Glomerular visceral epithelial cell (primary cell): ENCODE measurements around the gene A1CF.
A peak's percentile ranks its signal among the peaks of the same experiment; 100 is the strongest.
"Not testable (repeated sequence)": the region's sequence is repeated elsewhere in the genome, so short reads cannot be mapped to it uniquely, and the experiment has no call there.

Experiments
- DNase-seq: peaks from one replicate; pipeline ENCODE4 v3.0.0-alpha.2; 2016; ENCODE audit errors: extremely low spot score

The A1CF gene, protein sequence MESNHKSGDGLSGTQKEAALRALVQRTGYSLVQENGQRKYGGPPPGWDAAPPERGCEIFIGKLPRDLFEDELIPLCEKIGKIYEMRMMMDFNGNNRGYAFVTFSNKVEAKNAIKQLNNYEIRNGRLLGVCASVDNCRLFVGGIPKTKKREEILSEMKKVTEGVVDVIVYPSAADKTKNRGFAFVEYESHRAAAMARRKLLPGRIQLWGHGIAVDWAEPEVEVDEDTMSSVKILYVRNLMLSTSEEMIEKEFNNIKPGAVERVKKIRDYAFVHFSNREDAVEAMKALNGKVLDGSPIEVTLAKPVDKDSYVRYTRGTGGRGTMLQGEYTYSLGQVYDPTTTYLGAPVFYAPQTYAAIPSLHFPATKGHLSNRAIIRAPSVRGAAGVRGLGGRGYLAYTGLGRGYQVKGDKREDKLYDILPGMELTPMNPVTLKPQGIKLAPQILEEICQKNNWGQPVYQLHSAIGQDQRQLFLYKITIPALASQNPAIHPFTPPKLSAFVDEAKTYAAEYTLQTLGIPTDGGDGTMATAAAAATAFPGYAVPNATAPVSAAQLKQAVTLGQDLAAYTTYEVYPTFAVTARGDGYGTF

DNA sequence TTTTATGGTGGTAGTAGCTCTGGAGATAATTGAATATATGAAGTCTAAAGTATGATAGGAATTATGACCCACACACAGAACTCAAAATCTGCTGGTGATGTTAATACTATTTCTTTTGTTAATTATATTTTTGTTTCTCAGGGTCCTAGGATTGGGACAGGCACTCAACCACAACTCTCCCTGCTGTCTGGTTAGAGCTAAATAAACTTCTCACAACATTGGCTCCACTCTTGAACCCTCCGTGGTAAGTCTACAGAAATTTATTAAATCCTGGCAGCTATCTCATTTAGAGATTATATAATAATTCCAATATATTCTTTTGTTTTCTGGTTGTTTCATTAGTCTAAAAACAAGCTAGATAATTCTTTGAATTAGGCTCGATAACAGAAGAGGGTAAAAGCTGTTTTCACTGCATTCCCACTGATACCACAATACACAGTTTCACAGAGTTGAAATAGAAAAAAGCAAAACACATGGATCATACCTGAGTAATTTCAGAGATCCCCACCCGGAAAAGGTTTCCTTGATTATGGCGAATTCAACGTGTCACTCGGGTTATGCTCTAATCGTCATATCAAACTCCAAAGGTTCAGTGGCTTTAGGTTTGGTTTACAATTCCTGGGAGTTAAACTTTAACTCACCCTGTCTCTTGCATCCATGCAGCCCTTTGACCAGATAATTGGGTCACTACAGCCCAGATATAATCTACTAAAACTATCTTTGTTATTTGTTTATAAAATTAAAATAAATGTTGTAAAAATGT is at the start of gene A1CF:
Gene A1CF (minus strand): TSS at position 531 of the 763 bp plus-strand sequence. CDS start 25,687 bp downstream, outside the sequence.
- DNase-seq, result no peak

DNA sequence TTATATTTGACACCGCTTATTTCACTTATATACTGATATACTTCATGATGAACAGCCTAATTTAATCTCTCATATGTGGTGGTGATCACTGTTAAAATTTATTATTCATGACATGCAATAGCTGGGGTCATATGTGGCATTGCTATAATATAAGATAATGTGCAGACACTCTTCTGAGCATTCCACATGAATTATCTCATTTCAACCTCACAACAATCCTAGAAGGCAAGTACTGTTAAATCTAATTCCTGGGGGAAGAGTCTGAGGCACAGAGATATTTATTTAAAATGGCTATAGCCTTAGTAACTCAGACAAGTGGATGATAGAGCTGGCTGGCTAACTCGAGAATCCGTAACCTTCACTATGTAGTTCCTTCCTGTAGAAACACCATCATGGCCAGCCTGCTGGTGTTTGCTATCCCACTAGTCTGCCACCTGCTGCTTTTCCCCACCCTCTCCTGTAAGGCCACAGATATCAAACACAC is 46.6 kb upstream of the A1CF start:
- no peak for DNase-seq

DNA sequence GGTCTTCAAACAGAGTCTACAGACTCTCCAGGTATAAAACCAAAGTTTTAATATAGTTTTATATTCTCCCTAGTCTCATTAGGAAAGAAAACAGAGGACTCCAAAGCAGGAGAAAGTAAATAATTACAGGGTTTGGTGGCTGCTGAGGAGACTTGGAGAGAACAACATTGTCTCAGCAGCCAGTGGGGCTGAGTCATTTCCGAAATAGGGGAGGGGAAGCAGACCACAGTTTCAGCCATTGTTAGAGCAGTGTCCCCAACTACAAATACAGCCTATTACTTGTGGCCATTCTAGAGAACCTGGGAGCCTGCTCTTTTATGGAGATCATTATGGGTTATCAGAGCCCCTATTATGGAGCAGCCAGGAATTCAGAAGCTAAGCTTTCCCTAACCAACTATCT is 44.2 kb upstream of the A1CF start:
- DNase-seq, result peak; percentile 7

DNA sequence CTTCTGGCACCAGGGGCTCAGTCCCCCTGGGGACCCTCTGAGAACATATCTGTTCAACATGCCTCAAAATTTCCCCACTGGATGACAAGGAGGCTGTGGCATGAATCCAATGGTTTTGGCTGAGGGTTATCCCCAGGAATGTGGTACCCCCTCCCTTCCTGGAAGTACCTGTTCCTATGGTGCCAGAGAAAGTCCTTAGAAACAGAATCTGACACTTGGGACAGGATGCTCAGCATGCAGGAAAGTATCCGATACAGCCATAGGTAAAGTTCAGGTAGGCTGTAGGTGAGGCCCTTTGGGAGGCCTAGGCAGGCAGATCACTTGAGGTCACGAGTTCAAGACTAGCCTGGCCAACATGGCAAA is 42.7 kb upstream of the A1CF start:
- no peak for DNase-seq

DNA sequence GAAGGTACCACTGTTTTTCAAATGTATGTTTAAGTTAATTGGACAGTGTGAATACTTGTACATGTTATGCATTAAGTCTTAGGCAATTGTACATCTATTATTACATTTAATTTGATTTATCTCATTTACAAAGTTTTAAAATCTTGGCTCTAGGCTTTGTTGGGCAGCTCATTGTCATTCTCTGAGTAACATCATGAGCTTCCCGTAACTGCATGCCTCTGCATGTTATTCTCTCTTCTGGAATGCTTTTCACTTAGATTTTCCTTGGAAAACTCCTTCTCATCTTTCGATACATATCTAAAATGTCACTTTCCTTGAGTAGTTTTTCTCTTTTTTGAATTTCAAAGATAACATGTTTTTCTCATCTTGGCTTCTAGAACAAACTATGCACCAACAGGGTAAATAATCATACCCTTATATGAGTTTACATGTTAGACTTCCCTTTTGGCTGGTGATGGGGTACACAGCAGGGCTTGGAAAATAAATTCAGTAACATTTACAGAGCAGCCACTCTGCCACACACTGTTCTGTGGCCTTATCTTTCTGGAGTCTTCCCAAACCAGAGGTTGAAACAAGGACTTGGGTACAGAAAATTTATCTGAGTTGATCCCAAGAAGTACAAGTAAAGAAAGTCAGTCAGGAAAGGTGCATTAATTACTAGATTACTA is 42.2 kb upstream of the A1CF start:
- DNase-seq, result no peak

DNA sequence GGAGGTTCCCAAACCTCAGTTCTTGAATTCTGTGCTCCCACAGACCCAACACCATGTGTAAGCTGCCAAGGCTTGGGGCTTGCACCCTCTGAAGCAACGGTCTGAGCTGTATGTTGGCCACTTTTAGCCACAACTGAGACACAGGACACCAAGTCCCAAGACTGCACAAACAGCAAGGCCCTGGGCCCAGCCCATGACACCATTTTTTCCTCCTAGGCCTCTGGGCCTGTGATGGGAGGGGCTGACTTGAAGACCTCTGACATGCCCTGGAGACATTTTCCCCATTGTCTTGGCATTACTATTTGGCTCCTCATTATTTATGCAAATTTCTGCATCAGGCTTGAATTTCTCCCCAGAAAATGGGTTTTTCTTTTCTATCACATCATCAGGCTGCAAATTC is 38.0 kb upstream of the A1CF start:
- not testable (repeated sequence) for DNase-seq

DNA sequence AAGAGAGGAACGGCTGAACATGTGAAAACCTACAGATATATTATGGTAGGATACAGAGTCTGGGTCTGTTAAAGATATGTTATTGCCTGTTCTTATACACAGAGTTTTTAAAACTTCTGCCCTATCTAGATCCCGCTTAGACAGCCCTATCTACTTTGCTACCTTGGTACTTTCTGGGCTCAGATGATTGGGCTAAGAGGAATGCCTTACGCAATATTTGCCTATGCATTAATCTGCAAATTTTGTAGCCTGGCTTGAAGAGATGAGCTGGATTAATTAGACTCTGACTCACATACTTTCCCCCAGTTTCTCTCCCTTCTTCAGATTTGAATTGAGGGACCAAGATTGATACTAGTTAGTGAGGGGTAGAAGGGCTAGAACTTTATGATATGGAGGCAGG is 33.6 kb upstream of the A1CF start:
- DNase-seq, result no peak

DNA sequence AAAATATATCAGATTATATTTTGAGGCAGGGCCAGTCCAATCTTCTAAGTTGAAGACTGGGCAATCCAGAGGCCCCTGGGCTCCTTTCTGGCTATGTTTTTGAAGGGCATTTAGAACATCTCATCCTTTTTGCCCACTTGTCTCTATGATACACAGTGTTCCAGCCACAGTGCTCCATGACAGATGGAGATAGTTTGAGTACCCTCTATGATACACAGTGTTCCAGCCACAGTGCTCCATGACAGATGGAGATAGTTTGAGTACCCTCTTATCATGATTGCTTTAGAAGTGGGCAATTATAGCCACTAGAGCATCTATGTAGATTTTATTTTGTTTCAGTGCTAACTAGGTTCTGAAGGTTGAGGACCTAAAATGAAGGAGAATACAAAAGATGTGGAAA is 33.1 kb upstream of the A1CF start:
- no peak for DNase-seq

DNA sequence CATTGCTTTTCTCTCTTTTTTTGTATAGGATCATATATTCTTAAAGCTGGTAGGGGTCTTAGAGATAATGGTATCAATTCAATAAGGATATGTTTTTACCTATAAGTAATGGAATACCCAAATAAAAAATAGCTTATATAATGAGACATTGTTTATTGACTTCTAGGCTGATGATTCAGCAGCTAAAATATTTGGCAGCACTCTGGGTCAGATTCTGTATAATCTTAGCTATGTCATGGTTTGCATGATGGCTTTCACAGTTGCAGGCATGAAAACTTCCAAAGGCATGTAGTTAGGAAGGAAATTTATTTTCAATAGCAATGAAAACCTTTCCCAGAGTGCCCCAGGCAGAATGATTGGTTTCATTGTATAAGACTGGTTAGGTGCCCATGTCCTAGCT is 32.1 kb upstream of the A1CF start:
- DNase-seq, result no peak

DNA sequence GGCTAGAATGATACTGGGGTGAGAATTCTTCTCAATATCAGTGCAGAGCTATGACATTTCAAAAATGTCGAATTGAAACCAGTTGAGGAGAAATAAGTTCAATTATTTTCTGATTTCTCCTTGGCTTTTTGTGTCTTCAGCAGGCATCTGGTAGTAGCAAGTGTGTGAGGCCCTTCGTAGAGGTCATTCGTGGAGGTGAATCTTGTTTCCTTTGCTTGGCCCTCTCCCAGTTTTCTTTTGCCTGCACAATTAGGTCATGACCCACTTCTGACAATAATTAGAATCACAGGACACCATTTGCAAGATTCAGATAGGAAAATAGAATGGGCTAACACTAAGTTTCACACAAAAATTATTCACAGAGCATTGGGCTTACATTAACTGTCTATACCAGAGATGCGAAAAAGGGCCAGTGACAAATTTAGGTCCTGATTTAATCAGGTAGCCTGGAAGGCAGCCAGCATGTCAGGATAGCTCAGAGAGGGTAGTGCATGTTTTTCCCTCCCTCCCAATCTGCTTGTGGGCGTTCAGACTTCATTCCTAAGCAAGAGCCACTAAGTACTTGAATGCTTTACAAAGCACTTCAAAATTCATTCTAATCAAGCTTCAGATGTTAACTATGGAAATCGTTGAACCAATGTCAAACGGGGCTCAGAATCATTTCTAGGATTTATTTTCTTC is 24.0 kb upstream of the A1CF start:
- no peak for DNase-seq

DNA sequence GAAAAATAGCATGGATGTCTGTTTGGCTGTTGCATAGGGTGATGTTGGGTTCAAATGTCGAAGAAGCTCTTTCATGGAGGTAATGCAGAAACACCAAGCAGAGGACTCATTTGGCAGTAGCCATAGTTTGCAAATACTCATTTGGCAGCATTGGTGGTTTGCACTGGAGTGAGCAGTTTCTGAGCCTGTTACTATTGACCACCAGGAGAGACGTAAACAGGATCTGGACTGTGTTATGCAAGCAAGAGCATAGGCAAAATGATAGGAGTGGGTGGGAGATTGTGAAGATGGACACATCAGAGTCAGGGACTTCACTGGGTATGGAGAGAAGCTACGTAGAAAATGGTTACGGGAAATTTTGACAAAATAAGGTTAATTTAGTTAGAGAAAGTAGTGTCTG is 22.9 kb upstream of the A1CF start:
- DNase-seq, result no peak

DNA sequence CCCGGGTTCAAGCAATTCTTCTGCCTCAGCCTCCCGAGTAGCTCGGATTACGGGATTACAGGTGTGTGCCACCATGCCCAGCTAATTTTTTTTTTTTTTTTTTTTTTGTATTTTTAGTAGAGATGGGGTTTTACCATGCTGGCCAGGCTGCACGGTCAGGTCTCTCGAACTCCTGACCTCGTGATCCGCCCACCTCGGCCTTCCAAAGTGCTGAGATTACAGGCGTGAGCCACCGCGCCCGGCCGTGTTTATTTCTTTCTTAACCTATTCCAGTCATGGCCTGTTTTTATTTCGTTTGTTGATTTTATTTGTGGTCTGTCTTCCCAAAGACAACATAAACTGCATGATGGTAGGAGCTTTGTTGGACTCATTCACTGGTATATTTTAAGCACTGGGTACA is 20.4 kb upstream of the A1CF start:
- DNase-seq, result not testable (repeated sequence)

DNA sequence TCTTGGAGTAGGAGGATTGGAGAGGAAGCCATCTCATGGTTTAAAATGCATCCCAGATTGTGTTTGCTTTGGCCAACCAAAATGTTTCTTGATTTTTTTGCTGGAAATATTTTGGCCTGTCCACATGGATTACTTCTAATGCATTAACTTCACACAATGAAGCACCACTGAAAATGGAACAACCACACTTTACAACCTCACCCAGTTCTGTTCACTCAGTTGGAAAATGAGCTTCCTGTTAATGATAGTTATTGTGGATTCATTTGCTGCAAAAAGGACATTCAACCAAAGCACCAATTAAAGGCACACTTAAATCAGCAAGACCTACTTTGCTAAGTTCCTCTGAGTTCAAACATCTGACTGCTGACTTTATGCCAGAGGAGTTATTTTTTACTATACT is 11.3 kb upstream of the A1CF start:
- DNase-seq, result no peak

DNA sequence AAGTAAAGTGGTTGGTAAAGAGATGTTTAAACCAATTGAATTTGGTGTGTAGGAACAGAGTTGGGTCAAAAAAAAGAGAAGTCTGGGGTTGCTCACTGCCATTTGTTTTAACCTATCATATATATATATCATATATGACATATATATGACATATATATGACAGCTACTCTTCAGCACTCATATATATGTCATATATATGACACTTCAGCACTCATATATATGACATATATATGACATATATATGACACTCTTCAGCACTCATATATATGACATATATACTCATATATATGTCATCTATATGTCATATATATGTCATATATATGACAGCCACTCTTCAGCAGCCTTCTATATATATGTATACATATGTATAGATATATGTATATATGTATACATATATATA is 8.9 kb upstream of the A1CF start:
- no peak for DNase-seq

DNA sequence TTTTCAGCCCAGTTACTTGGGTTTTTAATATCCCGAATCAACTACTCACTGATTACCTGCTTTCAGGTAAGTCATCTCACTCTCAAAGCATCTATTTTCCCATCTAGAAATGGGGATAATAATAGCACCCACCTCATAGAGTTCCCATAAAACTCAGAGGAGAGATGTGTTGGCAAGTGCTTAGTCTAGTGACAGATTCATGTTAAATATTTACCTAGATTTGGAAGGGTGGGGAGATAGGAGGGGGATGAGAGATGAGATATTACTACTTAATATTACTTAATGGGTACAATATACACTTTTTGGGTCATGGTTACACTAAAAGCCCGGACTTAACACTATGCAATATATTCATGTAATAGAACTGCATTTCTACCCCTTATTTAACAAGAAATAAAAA is 7.0 kb upstream of the A1CF start:
- no peak for DNase-seq

DNA sequence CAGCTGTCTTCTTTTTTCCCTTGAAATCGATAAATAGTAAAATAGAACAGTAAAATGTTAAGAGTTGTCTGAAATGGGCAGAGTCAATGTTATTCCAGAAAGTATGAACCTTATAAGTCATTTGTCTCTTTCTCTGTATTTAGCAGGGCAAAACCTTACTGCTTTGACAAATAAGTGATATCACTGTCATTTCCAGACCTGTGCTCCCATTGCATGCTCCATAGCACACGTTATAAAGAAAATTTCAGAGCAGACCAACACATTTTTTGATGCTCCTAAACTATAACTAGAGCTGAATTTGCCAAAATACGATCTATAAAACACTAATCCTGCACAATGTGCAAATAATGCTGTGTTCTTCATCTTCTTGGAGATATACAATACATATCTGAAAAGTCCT is 1.1 kb downstream of the A1CF start:
- DNase-seq, result no peak

DNA sequence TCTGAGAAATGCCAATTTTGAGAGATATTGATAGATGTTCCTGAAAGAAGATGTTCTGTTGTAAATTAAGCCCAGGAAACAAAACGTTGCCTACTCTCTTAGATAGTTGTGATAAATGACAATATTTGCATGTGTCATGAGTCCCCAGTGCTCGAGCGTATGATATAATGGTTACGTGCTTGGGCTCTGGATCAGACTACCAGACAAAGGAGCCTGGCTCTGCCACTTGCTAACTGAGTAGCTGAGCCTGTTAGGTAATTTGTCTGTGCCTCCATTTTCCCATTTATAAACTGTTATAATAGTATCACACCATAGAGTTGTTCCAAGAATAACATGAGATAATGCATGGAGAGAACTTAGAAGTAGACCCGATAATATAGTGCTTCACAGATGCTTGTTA is 1.8 kb downstream of the A1CF start:
- DNase-seq, result no peak

DNA sequence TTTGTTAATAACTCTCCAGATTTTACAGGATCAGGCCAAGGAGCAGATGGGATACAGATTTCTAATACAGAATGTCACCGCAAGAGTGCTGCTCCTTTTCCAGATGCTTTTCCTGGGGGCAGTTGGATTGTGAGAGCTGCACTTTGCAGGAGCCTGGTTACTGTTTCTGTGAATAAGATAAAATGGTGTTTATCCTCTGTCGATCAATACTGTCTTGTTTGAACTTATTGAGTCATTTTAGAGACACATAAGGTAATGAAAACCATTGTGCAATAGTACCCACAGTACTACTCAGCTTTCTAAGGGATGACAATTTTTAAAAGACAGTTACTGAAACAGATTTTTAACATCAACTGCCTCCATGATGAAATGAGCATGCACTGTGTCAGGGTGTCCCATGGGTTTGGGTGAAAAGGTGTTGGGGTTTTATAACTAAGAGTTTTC is 2.9 kb downstream of the A1CF start:
- no peak for DNase-seq

DNA sequence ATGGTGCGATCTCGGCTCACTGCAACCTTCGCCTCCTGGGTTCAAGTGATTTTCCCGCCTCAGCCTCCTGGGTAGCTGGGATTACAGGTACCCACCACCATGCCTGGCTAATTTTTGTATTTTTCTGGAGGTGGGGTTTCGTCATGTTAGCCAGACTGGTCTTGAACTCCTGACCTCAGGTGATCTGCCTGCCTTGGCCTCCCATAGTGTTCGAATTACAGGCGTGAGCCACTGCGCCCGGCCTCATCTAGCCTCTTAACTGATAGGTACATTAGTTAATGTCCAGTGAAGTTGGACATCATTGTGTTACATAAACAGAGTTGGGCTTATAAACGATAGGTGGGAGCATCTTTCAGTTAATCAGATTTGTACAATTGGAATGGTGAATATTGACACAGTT is 4.4 kb downstream of the A1CF start:
- not testable (repeated sequence) for DNase-seq

DNA sequence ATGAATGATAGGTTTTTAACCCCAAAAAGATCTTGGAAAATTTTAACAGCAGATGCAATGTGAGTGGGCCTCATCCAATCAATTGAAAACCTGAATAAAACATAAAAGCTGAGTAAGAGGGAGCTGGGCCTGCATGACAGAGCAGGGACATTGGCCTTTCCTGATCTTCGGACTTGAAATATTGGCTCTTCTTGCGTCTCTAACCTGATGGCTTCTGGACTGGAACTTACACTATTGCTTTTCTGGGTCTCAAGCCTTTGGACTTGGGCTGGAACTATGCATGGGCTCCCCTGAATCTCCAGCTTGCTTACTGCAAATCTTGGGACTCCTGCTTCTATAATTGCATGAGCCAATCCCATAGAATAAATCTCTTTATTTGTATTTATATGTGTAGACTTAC is 9.0 kb downstream of the A1CF start:
- DNase-seq, result no peak

DNA sequence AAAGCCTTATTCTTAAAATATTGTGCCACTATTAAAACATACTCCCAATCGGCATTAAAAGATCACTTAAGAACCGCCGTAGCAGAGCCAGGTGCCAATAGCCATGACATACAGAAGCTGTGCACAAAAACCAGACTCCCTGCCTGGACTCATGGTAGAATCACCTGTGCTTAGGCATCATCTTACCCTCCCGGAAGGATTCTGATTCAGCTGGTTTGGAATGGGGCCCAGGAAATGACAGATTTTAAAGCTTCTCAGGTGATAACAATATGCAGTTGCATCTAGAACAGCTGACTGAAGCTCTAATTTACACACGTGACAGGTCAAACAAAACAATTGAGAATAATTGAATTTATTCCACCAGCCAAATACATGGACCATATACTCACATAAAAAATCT is 10.7 kb downstream of the A1CF start:
- no peak for DNase-seq

DNA sequence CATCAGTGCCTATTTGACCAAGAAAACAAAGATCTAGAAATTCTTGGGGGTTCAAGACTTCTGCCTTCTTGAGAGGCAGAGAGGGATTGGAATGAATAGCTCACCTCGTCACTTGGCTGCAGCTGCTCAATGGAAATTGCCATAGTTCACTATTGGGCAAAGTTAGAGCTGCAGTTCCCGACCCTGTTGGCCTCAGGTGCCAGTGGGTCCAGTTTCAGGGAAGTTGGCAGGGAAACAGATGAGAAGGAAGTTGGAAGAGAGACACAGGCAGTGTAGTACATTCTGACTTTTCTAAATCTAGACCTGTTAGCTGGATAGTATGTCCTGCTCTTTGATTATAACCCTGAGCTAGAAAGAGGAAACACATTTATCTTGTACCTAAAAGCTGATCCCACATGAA is 19.1 kb downstream of the A1CF start:
- no peak for DNase-seq
